Right lobe of liver (tissue), 4 donors: ENCODE measurements around the gene KCNAB1.

Source experiments
- CTCF ChIP-seq, 4 donors: fragments of 200-600 bp in 3 of 4; fragments of 450-650 bp in 1 of 4; IDR thresholded peaks; one replicate each; pipeline versions ENCODE4 v1.5.1 to v1.8.0; 2016 to 2022; ENCODE audit warnings: antibody characterized with exemption in 4 of 4, mild to moderate bottlenecking in 2 of 4
- POLR2A ChIP-seq: fragments of 450-650 bp; IDR thresholded peaks from one replicate; pipeline ENCODE4 v1.6.1; 2017; ENCODE audit warnings: antibody characterized with exemption, mild to moderate bottlenecking
- donor health status: DM: no; HTN: no; CAD: no.
- donor health status: DM: no; HTN: no; CAD: no.
- donor health status: DM: no; HTN: yes; CAD: no.

GRCh38 chr3:156412600-156412999, 292.2 kb downstream of the KCNAB1 start:
- TF ChIP-seq CTCF (IDR thresholded peaks at IDR 0.05) (no peak), POLR2A (no peak)
